HFF-Myc (cell line): ENCODE results near the gene WDR81.

ENCODE experiments used
- DNase-seq: peaks from one replicate; pipeline ENCODE4 v3.0.0-alpha.2; 2011; ENCODE audit warnings: low read depth; ENCODE audit errors: extremely low read depth
- H3K4me3 ChIP-seq: replicated peaks from 2 replicates; pipeline ENCODE4 v1.5.1; 2011; ENCODE audit warnings: low read depth, mild to moderate bottlenecking, control low read depth, low read length
- TF ChIP-seq, protein P1 (sequence below): IDR thresholded peaks from 2 replicates; pipeline ENCODE4 v1.5.1; 2012; ENCODE audit warnings: mild to moderate bottlenecking, low read depth, low read length, control low read depth; ENCODE audit errors: missing control alignments

Gene WDR81

DNA sequence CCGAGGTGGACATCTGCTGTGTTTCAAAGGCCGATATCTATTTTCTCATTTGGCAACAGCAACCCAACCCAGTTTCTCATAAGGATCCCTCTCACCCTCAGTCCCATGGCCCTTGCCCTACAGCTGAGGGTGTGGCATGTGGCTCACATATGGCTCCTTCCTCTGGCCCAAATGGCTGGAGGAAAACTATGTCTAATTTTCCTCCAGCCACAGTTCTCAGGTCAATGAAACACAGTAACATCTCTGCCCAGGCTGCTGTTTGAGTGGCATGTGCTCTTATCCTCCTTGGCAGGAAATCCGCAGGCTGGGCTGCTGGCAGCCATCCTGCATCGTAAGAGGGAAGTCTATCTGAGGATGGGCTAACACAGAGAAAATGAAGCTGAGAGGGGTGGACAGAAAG, 61.4 kb downstream of the WDR81 start:
- no peak overlapping the region for H3K4me3 ChIP-seq
- no peak for DNase-seq
- TF ChIP-seq, protein P1, sequence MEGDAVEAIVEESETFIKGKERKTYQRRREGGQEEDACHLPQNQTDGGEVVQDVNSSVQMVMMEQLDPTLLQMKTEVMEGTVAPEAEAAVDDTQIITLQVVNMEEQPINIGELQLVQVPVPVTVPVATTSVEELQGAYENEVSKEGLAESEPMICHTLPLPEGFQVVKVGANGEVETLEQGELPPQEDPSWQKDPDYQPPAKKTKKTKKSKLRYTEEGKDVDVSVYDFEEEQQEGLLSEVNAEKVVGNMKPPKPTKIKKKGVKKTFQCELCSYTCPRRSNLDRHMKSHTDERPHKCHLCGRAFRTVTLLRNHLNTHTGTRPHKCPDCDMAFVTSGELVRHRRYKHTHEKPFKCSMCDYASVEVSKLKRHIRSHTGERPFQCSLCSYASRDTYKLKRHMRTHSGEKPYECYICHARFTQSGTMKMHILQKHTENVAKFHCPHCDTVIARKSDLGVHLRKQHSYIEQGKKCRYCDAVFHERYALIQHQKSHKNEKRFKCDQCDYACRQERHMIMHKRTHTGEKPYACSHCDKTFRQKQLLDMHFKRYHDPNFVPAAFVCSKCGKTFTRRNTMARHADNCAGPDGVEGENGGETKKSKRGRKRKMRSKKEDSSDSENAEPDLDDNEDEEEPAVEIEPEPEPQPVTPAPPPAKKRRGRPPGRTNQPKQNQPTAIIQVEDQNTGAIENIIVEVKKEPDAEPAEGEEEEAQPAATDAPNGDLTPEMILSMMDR: no peak

DNA sequence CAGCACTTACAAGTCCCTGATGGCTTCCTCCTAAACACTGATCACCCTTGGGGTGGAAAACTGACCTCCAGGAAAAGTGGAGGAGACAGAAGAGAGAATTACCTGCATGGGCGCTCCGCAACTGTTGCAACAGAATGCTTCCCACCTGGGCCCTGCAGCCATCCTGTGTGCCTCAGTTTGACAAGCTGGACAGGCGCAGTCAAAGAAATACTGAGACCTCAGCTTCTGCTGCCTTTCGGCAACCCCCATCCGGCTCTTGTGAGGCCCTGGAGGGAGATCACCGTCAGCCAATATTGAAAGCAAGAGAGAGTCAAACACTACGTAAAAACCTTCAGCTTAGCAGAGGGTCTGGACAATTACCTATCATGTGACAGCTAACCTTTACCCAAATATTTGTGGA, 62.2 kb downstream of the WDR81 start:
- H3K4me3 ChIP-seq: no peak overlapping the region
- TF ChIP-seq, protein P1: no peak
- no peak for DNase-seq

DNA sequence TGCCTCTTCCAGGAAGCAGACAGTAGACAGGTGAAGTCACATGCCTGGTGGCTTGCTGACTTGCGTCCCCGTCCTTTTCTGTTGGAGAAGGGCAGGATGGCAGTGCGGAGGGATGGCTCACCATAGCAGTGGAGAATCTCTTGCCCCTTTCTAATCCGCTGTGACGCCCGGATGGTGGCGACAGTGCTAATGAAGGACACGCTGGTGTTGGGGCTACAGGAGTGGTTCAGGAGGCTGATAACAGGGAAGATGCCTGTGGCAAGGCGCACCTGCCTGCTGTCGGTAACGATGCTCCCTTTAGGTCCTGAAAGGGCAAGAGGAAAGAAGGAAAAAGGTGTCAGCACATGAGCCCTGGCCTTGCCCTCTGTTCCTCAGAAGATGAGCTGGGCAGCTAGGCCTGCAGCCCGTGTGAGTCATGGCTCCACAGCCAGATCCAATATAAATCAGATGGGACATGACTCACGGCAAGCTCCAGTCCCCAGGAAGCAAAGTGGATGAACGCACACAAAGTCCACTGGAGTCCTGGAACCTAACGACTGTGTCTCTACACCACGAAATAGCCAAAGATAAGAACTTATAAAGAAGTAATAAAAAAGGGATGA, 62.9 kb downstream of the WDR81 start:
- H3K4me3 ChIP-seq: no peak overlapping the region
- TF ChIP-seq, protein P1: no peak
- peak; percentile 84 for DNase-seq
